ENCODE results near the gene MAPKAP1. TPM values are rescaled to one million over a fixed set of nuclear protein-coding genes. Genes with fewer than 3 reads are reported as not detected.
"Not testable (repeated sequence)": the region's sequence is repeated elsewhere in the genome, so short reads cannot be mapped to it uniquely, and the experiment has no call there.

MAPKAP1 gene
- total RNA-seq, 1 donor from 2014 or later = 76.9 TPM

DNA sequence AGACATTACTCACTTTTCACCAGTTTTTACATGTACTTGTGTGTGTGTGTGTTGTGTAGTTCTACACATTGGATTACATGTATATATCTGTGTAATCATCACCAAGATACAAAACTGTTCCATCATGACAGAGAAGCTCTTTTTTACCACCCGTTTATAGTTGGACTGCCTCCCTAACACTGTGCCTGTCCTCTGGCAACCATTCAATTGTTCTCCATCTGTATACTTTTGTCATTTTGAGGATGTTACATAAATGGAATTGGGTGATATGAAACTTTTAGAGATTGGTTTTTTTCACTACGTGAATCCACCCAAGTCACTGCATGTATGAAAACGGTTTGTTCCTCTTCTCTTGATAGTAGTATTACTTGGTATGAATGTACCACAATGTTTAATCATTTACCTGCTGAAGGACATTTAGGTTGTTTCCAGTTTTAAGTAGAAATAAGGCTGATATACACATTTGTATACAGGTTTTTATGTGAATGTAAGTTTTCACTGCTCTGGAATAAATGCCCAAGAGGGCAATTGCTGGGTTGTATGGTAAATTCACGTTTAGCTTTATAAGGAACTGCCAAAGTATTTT is 126.2 kb downstream of the MAPKAP1 start:
- Mint-ChIP-seq H3K36me3 (ENCODE audit: unreplicated experiment) (peaks cover 13% of the 10 kb centered on the region), H3K4me1 (ENCODE audit: unreplicated experiment) (no peaks in the 10 kb centered on the region), H3K27me3 (ENCODE audit: unreplicated experiment) (no peaks in the 10 kb centered on the region), H3K9me3 (ENCODE audit: unreplicated experiment) (no peaks in the 10 kb centered on the region), H3K4me3 (ENCODE audit: unreplicated experiment) (no peak overlapping the region), H3K27ac (ENCODE audit: unreplicated experiment) (no peak overlapping the region)
- TF ChIP-seq, protein P1, sequence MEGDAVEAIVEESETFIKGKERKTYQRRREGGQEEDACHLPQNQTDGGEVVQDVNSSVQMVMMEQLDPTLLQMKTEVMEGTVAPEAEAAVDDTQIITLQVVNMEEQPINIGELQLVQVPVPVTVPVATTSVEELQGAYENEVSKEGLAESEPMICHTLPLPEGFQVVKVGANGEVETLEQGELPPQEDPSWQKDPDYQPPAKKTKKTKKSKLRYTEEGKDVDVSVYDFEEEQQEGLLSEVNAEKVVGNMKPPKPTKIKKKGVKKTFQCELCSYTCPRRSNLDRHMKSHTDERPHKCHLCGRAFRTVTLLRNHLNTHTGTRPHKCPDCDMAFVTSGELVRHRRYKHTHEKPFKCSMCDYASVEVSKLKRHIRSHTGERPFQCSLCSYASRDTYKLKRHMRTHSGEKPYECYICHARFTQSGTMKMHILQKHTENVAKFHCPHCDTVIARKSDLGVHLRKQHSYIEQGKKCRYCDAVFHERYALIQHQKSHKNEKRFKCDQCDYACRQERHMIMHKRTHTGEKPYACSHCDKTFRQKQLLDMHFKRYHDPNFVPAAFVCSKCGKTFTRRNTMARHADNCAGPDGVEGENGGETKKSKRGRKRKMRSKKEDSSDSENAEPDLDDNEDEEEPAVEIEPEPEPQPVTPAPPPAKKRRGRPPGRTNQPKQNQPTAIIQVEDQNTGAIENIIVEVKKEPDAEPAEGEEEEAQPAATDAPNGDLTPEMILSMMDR (IDR thresholded peaks at IDR 0.05) = no peak
- no peak for DNase-seq (ENCODE audit: extremely low spot score, unreplicated experiment)

DNA sequence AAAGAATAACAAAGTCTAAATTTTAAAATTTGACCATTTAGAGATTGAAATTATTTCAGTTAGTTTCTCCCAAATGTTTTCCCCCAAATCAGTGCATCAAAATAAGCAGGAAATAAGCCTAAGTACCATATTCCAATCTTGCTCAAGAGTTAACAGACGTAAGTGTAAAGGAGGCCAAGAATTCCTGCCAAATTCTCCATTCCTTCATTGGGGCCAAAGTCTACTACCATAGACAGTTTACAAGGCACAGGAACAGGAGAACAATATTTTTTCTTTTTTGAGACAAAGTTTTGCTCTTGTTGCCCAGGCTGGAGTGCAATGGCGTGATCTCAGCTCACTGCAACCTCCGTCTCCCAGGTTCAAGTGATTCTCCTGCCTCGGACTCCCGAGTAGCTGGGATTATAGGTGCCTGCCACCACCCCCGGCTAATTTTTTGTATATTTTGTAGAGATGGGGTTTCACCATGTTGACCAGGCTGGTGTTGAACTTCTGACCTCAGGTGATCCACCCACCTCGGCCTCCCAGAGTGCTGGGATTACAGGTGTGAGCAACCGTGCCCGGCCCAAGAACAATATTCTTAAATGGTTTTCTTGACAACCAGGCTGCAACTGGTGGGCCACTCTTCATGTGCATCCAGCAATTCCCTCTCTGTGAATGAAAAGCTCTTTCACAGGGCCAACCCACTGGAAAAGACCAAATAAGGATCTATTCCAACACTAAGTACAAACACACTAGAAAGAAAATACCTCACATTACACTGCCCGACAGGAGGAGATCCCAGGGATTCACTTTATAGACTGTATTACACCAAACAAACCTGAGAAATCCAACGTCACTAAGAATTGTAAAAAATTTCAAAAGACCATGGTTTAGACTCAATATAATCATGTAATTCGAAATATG is 127.7 kb downstream of the MAPKAP1 start:
- no peak overlapping the region for H3K27ac Mint-ChIP-seq (ENCODE audit: unreplicated experiment)
- peaks cover 8% of the 10 kb centered on the region for H3K36me3 Mint-ChIP-seq (ENCODE audit: unreplicated experiment)
- no peaks in the 10 kb centered on the region for H3K27me3 Mint-ChIP-seq (ENCODE audit: unreplicated experiment)
- H3K4me1 Mint-ChIP-seq (ENCODE audit: unreplicated experiment) = peaks cover 3% of the 10 kb centered on the region
- no peak overlapping the region for H3K4me3 Mint-ChIP-seq (ENCODE audit: unreplicated experiment)
- no peaks in the 10 kb centered on the region for H3K9me3 Mint-ChIP-seq (ENCODE audit: unreplicated experiment)
- no peak for DNase-seq (ENCODE audit: extremely low spot score, unreplicated experiment)
- TF ChIP-seq, protein P1 (IDR thresholded peaks at IDR 0.05) = no peak

DNA sequence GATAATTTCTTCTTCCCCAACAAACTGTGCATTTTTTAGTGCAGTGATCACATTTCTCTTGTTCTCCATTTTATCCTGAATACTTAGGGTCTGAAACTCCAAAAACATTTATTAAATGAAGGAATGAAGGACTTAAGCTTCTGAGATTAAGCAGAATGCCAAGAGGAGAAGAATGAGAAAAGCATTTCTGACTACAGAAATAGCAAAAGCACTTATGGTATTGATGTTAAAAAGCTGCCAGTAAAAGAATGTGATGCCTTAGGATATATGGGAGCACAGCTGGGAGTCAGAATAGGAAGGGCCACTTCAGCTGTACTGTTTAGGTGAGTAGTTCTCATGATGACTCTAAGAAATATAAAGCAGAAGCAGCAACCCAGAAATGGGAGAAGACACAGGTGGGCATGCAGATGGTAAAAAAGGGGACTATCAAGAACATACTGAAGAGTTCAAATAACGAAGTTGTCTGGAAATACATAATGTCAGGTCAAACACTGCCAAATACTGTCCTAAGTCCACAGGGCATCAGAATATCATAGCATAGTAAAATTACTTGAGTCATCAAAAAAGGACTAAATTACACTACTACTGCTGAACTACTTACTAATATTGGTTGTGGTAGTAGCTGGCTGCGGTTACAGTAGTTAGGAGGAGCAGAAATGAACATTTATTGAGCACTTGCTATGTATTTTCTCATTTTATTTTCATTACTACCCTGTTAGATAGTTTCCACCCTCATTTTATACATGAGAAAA is 132.7 kb downstream of the MAPKAP1 start:
- Mint-ChIP-seq H3K4me3 (ENCODE audit: unreplicated experiment) (no peak overlapping the region), H3K9me3 (ENCODE audit: unreplicated experiment) (no peaks in the 10 kb centered on the region), H3K36me3 (ENCODE audit: unreplicated experiment) (peaks cover 2% of the 10 kb centered on the region), H3K4me1 (ENCODE audit: unreplicated experiment) (peaks cover 16% of the 10 kb centered on the region), H3K27me3 (ENCODE audit: unreplicated experiment) (no peaks in the 10 kb centered on the region), H3K27ac (ENCODE audit: unreplicated experiment) (peak overlapping the region; percentile 21)
- TF ChIP-seq, protein P1 (IDR thresholded peaks at IDR 0.05) = no peak
- no peak for DNase-seq (ENCODE audit: extremely low spot score, unreplicated experiment)

DNA sequence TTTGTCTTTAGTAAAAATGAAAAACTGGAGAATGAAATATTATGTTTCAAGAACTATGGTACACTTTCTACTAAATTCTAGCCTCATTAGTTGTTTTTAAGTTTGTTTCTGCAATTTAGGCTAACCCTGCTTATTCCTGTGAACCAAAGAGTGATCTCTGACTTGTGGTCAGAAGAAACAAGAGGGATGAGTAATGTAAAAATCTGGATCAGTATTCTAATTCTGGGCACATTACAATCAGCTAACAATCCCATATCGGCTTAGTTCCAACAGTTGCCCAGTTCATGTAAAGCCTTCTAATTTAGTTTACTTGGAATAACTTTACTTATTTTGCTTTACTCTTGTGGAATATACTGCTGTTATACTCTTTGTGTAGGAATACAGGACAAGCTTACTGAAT is 134.5 kb downstream of the MAPKAP1 start:
- DNase-seq (ENCODE audit: extremely low spot score, unreplicated experiment); H3K36me3 Mint-ChIP-seq (ENCODE audit: unreplicated experiment); H3K9me3 Mint-ChIP-seq (ENCODE audit: unreplicated experiment); H3K27me3 Mint-ChIP-seq (ENCODE audit: unreplicated experiment); H3K27ac Mint-ChIP-seq (ENCODE audit: unreplicated experiment); H3K4me3 Mint-ChIP-seq (ENCODE audit: unreplicated experiment): not testable (repeated sequence)
- H3K4me1 Mint-ChIP-seq (ENCODE audit: unreplicated experiment) = peaks cover 26% of the 10 kb centered on the region

DNA sequence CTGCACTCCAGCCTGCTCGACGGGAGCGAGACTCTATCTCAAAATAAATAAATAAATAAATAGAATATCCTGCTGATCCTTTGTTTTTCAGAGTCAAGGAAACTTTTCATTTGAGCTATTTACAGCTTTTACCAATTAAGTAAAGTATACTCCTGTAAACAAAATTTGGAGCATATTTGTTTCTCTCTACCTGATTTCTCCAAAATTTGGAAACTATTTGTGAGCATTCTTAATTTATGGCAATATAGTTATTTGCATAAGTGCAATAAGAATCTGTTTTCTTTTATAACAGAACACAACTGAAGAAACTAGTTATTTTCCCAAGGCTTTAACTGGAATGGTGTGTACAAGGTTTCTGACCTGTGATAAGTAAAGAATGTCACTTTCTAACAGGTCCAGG is 135.2 kb downstream of the MAPKAP1 start:
- H3K9me3 Mint-ChIP-seq (ENCODE audit: unreplicated experiment); H3K27ac Mint-ChIP-seq (ENCODE audit: unreplicated experiment); H3K4me3 Mint-ChIP-seq (ENCODE audit: unreplicated experiment); H3K36me3 Mint-ChIP-seq (ENCODE audit: unreplicated experiment); H3K27me3 Mint-ChIP-seq (ENCODE audit: unreplicated experiment); DNase-seq (ENCODE audit: extremely low spot score, unreplicated experiment): not testable (repeated sequence)
- peaks cover 27% of the 10 kb centered on the region for H3K4me1 Mint-ChIP-seq (ENCODE audit: unreplicated experiment)
